Measurements from ENCODE around the gene TIMELESS.
"Not testable (repeated sequence)": the region's sequence is repeated elsewhere in the genome, so short reads cannot be mapped to it uniquely, and the experiment has no call there.

TIMELESS gene

GRCh38 chr12:56448860-56449621 lies at the start of gene TIMELESS:
TSS of gene TIMELESS (minus strand) at chr12:56449426. CDS start at chr12:56434170, 15,256 bp downstream.
- DNase-seq = peak; percentile 84

GRCh38 chr12:56498126-56498902 lies 49.1 kb upstream of the TIMELESS start:
- DNase-seq = not testable (repeated sequence)

GRCh38 chr12:56496704-56497103 lies 47.5 kb upstream of the TIMELESS start:
- DNase-seq = not testable (repeated sequence)

GRCh38 chr12:56494481-56494880 lies 45.3 kb upstream of the TIMELESS start:
- not testable (repeated sequence) for DNase-seq

- not testable (repeated sequence) for DNase-seq
Measured at GRCh38 chr12:56494106-56494415, 44.8 kb upstream of the TIMELESS start.

GRCh38 chr12:56493409-56494105 lies 44.3 kb upstream of the TIMELESS start:
- not testable (repeated sequence) for DNase-seq

GRCh38 chr12:56490360-56490759 lies 41.1 kb upstream of the TIMELESS start:
- no peak for DNase-seq

- DNase-seq = peak; percentile 80
Measured at GRCh38 chr12:56488041-56488955, 39.1 kb upstream of the TIMELESS start, which contains the start of gene GLS2. TSS of gene GLS2 (minus strand) at chr12:56488161. CDS start at chr12:56488118, 43 bp downstream.

- no peak for DNase-seq
Measured at GRCh38 chr12:56487448-56488040, 38.3 kb upstream of the TIMELESS start.

GRCh38 chr12:56486694-56487093 lies 37.5 kb upstream of the TIMELESS start:
- DNase-seq = no peak

- no peak for DNase-seq
Measured at GRCh38 chr12:56484566-56484965, 35.3 kb upstream of the TIMELESS start.

GRCh38 chr12:56479625-56480024 lies 30.4 kb upstream of the TIMELESS start:
- no peak for DNase-seq

GRCh38 chr12:56477521-56478225 lies 28.4 kb upstream of the TIMELESS start:
- no peak for DNase-seq

- no peak for DNase-seq
Measured at GRCh38 chr12:56476972-56477432, 27.8 kb upstream of the TIMELESS start.

GRCh38 chr12:56476143-56476542 lies 26.9 kb upstream of the TIMELESS start:
- DNase-seq = no peak

GRCh38 chr12:56474389-56474788 lies 25.2 kb upstream of the TIMELESS start:
- DNase-seq = no peak

- DNase-seq = no peak
Measured at GRCh38 chr12:56469007-56469930, 20.0 kb upstream of the TIMELESS start.

GRCh38 chr12:56468216-56469006 lies 19.2 kb upstream of the TIMELESS start, which contains the start of gene SPRYD4:
TSS of gene SPRYD4 (plus strand) at chr12:56468578. CDS start at chr12:56468592, 14 bp downstream.
- peak; percentile 84 for DNase-seq

- no peak for DNase-seq
Measured at GRCh38 chr12:56462565-56462964, 13.3 kb upstream of the TIMELESS start.

Data from kidney glomerular epithelial cell (primary cell).